Activated naive CD8-positive, alpha-beta T cell treated with anti-CD3 and anti-CD28 coated beads, Interleukin-2, amount 10 ng/mL, durations not matched to agents 7 days and 5 days (primary cell): ENCODE measurements around the gene MYO9A. TPM values are rescaled to one million over a fixed set of nuclear protein-coding genes. Genes with fewer than 3 reads are reported as not detected.

ENCODE experiments used
- ATAC-seq: fragments of 150-1000 bp; cut with Tn5 transposase; one replicate; pipeline ENCODE4 v1.10.0; 2021; ENCODE audit warnings: low read depth, moderate library complexity
- POLR2A ChIA-PET: fragments of 350-600 bp; sonication (Branson Sonifier 250); formaldehyde crosslinking; loops from one replicate; lab custom pipeline; 2021; ENCODE audit warnings: antibody characterized with exemption; lab: Charles Lee
- DNase-seq: peaks from one replicate; pipeline ENCODE4 v3.0.0; 2021
- H3K27ac Mint-ChIP-seq: one replicate; pipeline ENCODE4 v1.8.0; 2022; ENCODE audit warnings: mild to moderate bottlenecking, mixed read lengths
- H3K27me3 Mint-ChIP-seq: one replicate; pipeline ENCODE4 v1.8.0; 2022; ENCODE audit warnings: mild to moderate bottlenecking, moderate library complexity, mixed read lengths
- H3K36me3 Mint-ChIP-seq: one replicate; pipeline ENCODE4 v1.8.0; 2021; ENCODE audit warnings: mild to moderate bottlenecking, mixed read lengths
- H3K4me1 Mint-ChIP-seq: one replicate; pipeline ENCODE4 v1.8.0; 2021; ENCODE audit warnings: mixed read lengths
- H3K4me3 Mint-ChIP-seq: one replicate; pipeline ENCODE4 v1.8.0; 2022; ENCODE audit warnings: mild to moderate bottlenecking, moderate library complexity, mixed read lengths
- H3K9me3 Mint-ChIP-seq: one replicate; pipeline ENCODE4 v1.8.0; 2021; ENCODE audit warnings: mixed read lengths
- total RNA-seq, 2 experiments: library from RNA; stranded (reverse); gene quantifications; one replicate each; pipeline ENCODE4 v1.2.3, GENCODE V29; 2021

Gene MYO9A
- total RNA-seq, 2 experiments from 2014 or later = 24.1 to 31.2 TPM

DNA sequence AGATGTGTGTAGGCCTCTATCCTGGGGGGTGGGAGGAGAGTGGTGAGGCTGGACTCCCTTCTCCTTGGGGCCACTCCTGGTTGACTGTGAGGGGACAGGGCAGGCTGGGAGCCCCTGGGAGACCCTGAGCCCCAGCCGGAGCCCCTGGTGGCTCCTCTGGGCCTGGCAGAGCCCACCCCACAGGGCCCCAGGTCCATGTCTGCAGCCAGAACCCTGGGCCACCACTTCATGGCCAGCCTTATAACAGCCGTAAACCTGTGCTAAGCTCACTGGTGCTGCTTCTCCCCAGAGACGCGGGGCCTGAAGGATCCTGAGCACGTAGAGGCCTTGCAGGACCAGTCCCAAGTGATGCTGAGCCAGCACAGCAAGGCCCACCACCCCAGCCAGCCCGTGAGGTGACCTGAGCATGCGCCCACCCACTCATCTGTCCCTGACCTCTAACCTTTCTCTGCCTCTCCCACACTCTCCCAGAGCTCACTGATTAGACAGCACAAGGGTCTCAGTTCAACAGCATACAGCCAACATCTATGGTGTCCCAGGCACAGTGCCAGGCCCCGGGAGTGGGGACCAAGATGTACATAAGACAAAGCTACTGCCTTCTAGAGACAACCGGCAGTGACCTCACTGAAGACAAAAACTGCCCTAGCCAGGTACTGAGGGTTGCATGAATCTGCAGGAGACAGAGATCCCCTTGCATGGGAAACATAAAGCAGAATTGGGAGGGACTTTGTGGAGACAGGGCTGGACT lies 304.1 kb downstream of the MYO9A start:
- ATAC-seq = no peak
- Mint-ChIP-seq H3K27me3 (no peaks in the 10 kb centered on the region), H3K4me1 (no peaks in the 10 kb centered on the region), H3K4me3 (no peak overlapping the region), H3K36me3 (no peaks in the 10 kb centered on the region), H3K9me3 (peaks cover 7% of the 10 kb centered on the region), H3K27ac (no peak overlapping the region)
- DNase-seq = no peak
- POLR2A ChIA-PET = no interaction called here

DNA sequence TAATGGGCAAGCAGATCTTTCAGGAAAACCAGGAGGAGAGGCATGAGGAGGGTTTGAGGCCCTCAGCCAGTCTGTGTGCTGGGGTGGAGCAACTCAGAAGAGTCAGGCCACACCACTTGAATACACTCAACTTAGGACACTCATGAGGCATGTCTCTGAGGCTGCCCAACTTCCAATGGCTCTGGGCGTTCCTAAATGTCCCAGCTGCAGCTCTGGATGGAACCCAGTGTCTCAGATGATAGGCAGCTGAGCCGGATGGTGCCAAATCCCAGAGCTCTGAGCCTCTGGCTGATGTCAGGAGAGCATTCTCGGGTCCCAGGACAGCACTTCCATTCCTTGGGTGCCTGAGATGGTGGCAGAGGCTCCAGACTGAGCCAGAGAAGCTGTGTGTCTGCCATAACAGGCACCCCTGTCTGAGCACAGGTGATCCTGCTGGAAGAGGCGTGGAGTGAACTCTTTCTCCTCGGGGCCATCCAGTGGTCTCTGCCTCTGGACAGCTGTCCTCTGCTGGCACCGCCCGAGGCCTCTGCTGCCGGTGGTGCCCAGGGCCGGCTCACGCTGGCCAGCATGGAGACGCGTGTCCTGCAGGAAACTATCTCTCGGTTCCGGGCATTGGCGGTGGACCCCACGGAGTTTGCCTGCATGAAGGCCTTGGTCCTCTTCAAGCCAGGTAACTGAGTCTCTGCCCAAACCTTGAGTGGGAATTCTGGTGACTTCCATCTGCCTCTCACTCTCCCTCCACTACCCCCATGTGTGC lies 304.8 kb downstream of the MYO9A start:
- H3K36me3 Mint-ChIP-seq = no peaks in the 10 kb centered on the region
- POLR2A ChIA-PET = no interaction called here
- DNase-seq (no peak), ATAC-seq (no peak)
- H3K9me3 Mint-ChIP-seq = peaks cover 3% of the 10 kb centered on the region
- no peaks in the 10 kb centered on the region for H3K27me3 Mint-ChIP-seq
- no peak overlapping the region for H3K4me3 Mint-ChIP-seq
- H3K4me1 Mint-ChIP-seq = no peaks in the 10 kb centered on the region
- H3K27ac Mint-ChIP-seq = no peak overlapping the region

DNA sequence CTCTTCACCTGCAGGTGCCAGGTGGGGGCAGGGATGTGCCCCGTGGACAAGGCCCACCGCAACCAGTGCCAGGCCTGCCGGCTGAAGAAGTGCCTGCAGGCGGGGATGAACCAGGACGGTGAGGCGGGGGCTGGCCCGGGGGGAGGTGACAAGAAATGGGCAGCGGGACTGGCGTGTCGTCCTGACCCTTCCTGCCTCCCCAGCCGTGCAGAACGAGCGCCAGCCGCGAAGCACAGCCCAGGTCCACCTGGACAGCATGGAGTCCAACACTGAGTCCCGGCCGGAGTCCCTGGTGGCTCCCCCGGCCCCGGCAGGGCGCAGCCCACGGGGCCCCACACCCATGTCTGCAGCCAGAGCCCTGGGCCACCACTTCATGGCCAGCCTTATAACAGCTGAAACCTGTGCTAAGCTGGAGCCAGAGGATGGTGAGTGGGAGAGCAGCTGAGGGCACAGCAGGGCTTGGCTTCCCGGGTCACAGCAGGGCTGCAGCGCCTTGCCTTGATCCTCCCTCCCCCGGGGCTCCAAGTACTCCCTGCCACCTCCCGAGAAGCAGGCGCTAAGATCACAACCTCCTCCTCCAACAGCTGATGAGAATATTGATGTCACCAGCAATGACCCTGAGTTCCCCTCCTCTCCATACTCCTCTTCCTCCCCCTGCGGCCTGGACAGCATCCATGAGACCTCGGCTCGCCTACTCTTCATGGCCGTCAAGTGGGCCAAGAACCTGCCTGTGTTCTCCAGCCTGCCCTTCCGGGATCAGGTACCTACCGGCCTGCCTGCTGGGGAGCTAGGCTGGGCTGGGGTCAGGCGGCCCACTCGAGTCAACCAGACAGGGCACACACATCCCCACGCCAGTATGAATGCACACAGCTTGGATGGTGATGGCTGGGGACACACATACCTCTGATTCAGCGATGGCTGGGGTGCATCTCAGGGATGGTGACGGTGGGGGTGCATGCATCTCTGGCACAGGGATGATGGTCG lies 305.9 kb downstream of the MYO9A start:
- no peak overlapping the region for H3K27ac Mint-ChIP-seq
- H3K27me3 Mint-ChIP-seq = no peaks in the 10 kb centered on the region
- no peaks in the 10 kb centered on the region for H3K9me3 Mint-ChIP-seq
- ATAC-seq = no peak
- H3K4me1 Mint-ChIP-seq = no peaks in the 10 kb centered on the region
- no peaks in the 10 kb centered on the region for H3K36me3 Mint-ChIP-seq
- no peak overlapping the region for H3K4me3 Mint-ChIP-seq
- POLR2A ChIA-PET = no interaction called here
- DNase-seq = no peak

GRCh38 chr15:71811036-71811736 lies 306.8 kb downstream of the MYO9A start:
- Mint-ChIP-seq H3K4me3 (no peak overlapping the region), H3K27ac (no peak overlapping the region), H3K27me3 (no peaks in the 10 kb centered on the region), H3K36me3 (no peaks in the 10 kb centered on the region), H3K9me3 (no peaks in the 10 kb centered on the region), H3K4me1 (no peaks in the 10 kb centered on the region)
- no peak for ATAC-seq
- no peak for DNase-seq
- POLR2A ChIA-PET = no interaction called here

GRCh38 chr15:71810256-71811035 lies 307.5 kb downstream of the MYO9A start, which contains the start of gene NR2E3:
NR2E3 (plus strand) TSS chr15:71810554; CDS start chr15:71810744, 190 bp downstream.
- Mint-ChIP-seq H3K36me3 (no peaks in the 10 kb centered on the region), H3K4me1 (no peaks in the 10 kb centered on the region), H3K4me3 (no peak within 1 kb of the TSS), H3K27ac (no peak within 1 kb of the TSS), H3K9me3 (no peaks in the 10 kb centered on the region), H3K27me3 (no peaks in the 10 kb centered on the region)
- ATAC-seq (no peak), DNase-seq (no peak)
- POLR2A ChIA-PET = no interaction called here

DNA sequence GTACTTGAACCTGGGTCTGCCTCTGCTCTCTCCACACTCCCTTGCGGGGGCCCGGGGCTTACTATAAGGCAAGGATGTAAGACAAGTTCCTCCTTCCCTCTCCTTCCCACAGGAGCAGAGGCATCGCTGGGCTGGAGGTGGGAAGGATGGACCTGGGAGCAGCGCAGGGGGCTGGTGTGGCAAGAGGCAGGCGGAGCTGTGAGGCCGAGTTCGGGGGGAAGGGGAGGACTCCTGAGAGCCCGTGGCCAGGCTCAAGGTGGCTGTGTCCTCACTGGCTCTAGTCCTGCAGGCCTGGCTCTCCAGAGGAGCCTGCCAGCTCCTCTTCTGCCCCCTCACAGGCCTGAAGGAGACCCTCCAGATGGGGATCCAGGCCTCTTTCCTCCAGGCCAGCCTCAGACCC lies 308.6 kb downstream of the MYO9A start:
- H3K27ac Mint-ChIP-seq = no peak overlapping the region
- no peak for DNase-seq

DNA sequence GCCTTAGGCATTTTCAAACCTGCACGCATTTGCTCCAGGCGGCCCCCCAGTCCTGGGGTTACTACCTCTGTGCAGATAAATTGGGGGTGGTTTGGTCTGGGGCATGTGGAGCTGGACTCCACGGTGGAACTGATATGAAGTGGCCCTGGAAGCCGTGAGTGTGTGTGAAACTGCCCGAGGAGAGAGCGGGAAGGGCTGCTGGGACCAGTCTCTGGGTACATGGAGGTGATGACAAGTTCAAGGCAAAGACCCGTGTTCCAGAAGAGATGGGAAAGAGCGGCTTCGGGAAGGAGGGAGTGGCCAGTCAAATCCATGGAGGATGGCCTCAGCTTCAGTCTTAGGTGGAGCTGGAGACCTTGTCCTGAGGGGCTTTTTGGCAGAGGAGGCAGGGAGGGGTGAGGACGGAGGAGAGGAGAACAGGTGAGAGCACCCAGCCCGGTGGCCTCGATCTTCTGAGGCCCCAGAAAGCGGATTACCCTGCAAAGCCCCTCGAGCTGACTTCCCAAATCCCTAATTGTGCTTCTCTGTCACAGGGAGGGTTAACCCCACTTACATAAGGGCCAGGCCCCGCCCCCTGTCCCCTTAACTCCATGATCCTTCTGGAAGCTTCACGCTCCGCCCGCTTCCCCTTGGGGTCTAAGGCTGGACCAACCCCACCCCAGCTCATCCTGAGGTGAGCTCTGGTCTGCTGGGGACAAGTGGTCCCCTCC lies 309.5 kb downstream of the MYO9A start:
- no peaks in the 10 kb centered on the region for H3K4me1 Mint-ChIP-seq
- DNase-seq = no peak
- no peak overlapping the region for H3K4me3 Mint-ChIP-seq
- ATAC-seq = no peak
- no peak overlapping the region for H3K27ac Mint-ChIP-seq
- POLR2A ChIA-PET = no interaction called here
- no peaks in the 10 kb centered on the region for H3K9me3 Mint-ChIP-seq
- H3K36me3 Mint-ChIP-seq = no peaks in the 10 kb centered on the region
- H3K27me3 Mint-ChIP-seq = no peaks in the 10 kb centered on the region

More for the DNA sequence above, 308.6 kb downstream of the MYO9A start:
- H3K4me1 Mint-ChIP-seq = no peaks in the 10 kb centered on the region
- no peak for ATAC-seq
- POLR2A ChIA-PET = no interaction called here
- no peaks in the 10 kb centered on the region for H3K36me3 Mint-ChIP-seq
- H3K27me3 Mint-ChIP-seq = no peaks in the 10 kb centered on the region
- no peak overlapping the region for H3K4me3 Mint-ChIP-seq
- no peaks in the 10 kb centered on the region for H3K9me3 Mint-ChIP-seq

- no peaks in the 10 kb centered on the region for H3K27me3 Mint-ChIP-seq
- no peaks in the 10 kb centered on the region for H3K9me3 Mint-ChIP-seq
- ATAC-seq (no peak), DNase-seq (no peak)
- no peaks in the 10 kb centered on the region for H3K36me3 Mint-ChIP-seq
- POLR2A ChIA-PET = no interaction called here
- no peak overlapping the region for H3K27ac Mint-ChIP-seq
- no peak overlapping the region for H3K4me3 Mint-ChIP-seq
- H3K4me1 Mint-ChIP-seq = peaks cover 2% of the 10 kb centered on the region
Observed at GRCh38 chr15:71807691-71808091, 310.3 kb downstream of the MYO9A start.

DNA sequence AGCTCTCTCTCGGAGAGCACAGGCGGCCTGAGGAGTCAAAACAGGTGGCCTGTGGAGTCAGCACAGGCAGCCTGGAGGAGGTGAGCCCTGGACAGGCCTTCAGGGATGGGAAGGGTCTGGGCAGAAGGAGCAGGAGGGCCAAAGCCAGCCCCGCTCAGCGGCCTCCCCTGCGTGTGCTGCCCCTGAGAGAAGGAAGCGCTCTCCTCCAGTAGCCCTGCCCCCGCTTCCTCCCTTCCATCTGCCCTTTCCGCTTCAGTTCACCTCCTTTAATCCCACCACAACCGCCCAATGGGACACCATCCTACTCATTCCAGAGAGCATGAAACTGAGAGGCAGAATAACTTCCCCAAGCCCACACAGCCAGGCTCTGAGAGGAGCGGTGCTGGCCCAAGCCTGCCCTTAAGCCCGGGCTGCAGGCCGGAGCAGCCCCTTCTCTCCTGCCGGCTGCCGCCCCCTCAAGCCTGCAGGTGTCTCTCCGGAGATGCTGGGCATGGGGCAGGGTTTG lies 310.8 kb downstream of the MYO9A start:
- Mint-ChIP-seq H3K27me3 (no peaks in the 10 kb centered on the region), H3K4me3 (no peak overlapping the region), H3K27ac (no peak overlapping the region), H3K4me1 (peaks cover 3% of the 10 kb centered on the region), H3K9me3 (no peaks in the 10 kb centered on the region), H3K36me3 (no peaks in the 10 kb centered on the region)
- ATAC-seq = no peak
- DNase-seq = no peak
- POLR2A ChIA-PET = no interaction called here

DNA sequence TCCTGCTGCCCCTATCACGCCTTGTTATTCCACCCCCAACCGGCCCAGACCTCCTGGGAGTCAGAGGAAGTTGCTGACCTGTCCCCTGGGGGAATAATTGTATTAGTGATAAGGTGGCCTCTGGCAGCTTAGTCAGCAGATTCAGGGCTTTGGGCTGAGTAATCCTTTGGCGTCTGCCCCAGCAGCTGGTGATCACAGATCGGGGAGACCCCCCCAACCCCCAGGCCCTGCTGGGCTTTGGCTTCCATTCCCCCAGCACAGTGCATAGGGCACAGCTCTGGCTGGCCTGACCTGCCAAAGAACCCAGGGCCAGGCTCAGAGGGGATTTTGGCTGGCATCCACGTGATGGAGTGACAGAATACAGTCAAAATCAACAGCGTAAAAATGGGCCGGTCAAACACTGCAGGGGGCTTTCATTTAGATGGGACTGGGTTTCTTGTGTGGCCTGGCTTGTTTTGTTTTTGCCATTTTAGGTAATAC lies 311.5 kb downstream of the MYO9A start:
- no peak overlapping the region for H3K4me3 Mint-ChIP-seq
- H3K9me3 Mint-ChIP-seq = no peaks in the 10 kb centered on the region
- POLR2A ChIA-PET = no interaction called here
- H3K4me1 Mint-ChIP-seq = peaks cover 3% of the 10 kb centered on the region
- no peak for DNase-seq
- no peak for ATAC-seq
- no peak overlapping the region for H3K27ac Mint-ChIP-seq
- H3K36me3 Mint-ChIP-seq = no peaks in the 10 kb centered on the region
- H3K27me3 Mint-ChIP-seq = no peaks in the 10 kb centered on the region

GRCh38 chr15:71804695-71805470 lies 313.1 kb downstream of the MYO9A start:
- Mint-ChIP-seq H3K27me3 (no peaks in the 10 kb centered on the region), H3K9me3 (no peaks in the 10 kb centered on the region), H3K4me3 (no peak overlapping the region), H3K4me1 (peaks cover 3% of the 10 kb centered on the region), H3K36me3 (no peaks in the 10 kb centered on the region), H3K27ac (no peak overlapping the region)
- ATAC-seq (no peak), DNase-seq (no peak)
- POLR2A ChIA-PET = no interaction called here
